ENCODE results near the gene CEBPZ.

Gene CEBPZ

DNA sequence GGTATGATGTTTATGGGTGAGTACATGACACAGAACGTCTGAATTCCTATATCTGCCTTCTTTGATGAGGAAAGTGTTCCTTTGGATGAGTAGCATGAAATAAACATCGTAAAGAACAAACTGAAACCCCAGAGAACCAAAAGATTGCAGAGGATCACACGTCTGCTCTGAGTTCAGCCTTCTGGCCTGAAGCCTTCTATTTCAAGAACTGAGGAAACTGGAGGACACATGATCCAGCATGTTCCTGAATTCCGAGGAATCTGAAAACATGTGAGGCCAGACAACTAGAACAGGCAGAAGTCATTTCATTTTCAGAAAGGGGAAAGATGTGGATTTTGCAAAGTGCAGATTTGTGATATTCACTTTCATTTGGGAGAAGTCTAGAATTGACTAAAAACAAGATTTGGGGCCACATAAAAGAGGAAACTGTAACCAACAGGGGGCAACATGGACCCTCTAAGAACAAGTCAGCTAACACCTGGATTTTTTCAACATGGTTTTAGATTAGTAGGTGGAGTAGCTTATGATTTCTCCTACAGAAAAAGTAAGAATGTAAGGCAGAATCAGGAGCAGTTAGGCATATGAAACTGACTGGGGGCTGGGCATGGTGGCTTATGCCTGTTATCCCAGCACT lies 51.3 kb downstream of the CEBPZ start:
- no peak for TF ChIP-seq TOX (CRISPR knock-in tag; IDR thresholded peaks at IDR 0.05; ENCODE audit: borderline replicate concordance)
- TF ChIP-seq PPARA (CRISPR knock-in tag; IDR thresholded peaks at IDR 0.05; ENCODE audit: borderline replicate concordance), result no peak
- no peak for TF ChIP-seq RARB (CRISPR knock-in tag; IDR thresholded peaks at IDR 0.05)
- no peak for TF ChIP-seq ZFP30 (CRISPR knock-in tag; IDR thresholded peaks at IDR 0.05)
- TF ChIP-seq OSR1 (CRISPR knock-in tag; IDR thresholded peaks at IDR 0.05), result no peak
- no peak for TF ChIP-seq ZNF70 (CRISPR knock-in tag; IDR thresholded peaks at IDR 0.05)
- TF ChIP-seq, protein P1, sequence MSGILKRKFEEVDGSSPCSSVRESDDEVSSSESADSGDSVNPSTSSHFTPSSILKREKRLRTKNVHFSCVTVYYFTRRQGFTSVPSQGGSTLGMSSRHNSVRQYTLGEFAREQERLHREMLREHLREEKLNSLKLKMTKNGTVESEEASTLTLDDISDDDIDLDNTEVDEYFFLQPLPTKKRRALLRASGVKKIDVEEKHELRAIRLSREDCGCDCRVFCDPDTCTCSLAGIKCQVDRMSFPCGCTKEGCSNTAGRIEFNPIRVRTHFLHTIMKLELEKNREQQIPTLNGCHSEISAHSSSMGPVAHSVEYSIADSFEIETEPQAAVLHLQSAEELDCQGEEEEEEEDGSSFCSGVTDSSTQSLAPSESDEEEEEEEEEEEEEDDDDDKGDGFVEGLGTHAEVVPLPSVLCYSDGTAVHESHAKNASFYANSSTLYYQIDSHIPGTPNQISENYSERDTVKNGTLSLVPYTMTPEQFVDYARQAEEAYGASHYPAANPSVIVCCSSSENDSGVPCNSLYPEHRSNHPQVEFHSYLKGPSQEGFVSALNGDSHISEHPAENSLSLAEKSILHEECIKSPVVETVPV (CRISPR knock-in tag; IDR thresholded peaks at IDR 0.05), result no peak
- TF ChIP-seq TCF4 (CRISPR knock-in tag; IDR thresholded peaks at IDR 0.05; ENCODE audit: borderline replicate concordance), result no peak
- TF ChIP-seq, protein P2, sequence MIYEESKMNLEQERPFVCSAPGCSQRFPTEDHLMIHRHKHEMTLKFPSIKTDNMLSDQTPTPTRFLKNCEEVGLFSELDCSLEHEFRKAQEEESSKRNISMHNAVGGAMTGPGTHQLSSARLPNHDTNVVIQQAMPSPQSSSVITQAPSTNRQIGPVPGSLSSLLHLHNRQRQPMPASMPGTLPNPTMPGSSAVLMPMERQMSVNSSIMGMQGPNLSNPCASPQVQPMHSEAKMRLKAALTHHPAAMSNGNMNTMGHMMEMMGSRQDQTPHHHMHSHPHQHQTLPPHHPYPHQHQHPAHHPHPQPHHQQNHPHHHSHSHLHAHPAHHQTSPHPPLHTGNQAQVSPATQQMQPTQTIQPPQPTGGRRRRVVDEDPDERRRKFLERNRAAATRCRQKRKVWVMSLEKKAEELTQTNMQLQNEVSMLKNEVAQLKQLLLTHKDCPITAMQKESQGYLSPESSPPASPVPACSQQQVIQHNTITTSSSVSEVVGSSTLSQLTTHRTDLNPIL (CRISPR knock-in tag; IDR thresholded peaks at IDR 0.05; ENCODE audit: low read depth), result no peak
- no peak for TF ChIP-seq ZNF8 (CRISPR knock-in tag; IDR thresholded peaks at IDR 0.05)
- TF ChIP-seq ESRRG (CRISPR knock-in tag; IDR thresholded peaks at IDR 0.05), result no peak
- no peak for ATAC-seq

DNA sequence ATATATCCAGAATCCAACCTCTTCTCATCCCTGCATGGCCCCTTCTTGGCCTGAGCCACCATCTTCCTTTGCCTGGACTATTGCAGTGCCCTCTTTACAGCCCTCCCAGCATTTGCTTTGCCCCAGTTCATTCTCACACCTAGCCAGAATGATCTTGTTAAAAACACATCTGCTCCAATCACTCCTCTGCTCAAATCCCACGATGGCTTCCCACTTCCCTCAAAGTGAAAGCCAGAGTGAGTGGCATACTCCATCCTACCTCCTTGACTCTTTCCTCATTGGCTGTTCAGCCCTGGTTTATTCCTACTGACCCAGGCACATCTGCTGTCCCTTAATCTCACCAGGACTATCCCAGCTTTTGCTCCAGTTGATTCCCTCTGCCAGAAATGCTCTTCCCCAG lies 57.7 kb downstream of the CEBPZ start:
- no peak for TF ChIP-seq ARNTL (CRISPR knock-in tag; IDR thresholded peaks at IDR 0.05; ENCODE audit: borderline replicate concordance, low read depth)
- no peak for TF ChIP-seq ZFP30 (CRISPR knock-in tag; IDR thresholded peaks at IDR 0.05)
- TF ChIP-seq GLIS3 (CRISPR knock-in tag; IDR thresholded peaks at IDR 0.05), result no peak
- TF ChIP-seq OSR1 (CRISPR knock-in tag; IDR thresholded peaks at IDR 0.05), result no peak
- TF ChIP-seq, protein P3, sequence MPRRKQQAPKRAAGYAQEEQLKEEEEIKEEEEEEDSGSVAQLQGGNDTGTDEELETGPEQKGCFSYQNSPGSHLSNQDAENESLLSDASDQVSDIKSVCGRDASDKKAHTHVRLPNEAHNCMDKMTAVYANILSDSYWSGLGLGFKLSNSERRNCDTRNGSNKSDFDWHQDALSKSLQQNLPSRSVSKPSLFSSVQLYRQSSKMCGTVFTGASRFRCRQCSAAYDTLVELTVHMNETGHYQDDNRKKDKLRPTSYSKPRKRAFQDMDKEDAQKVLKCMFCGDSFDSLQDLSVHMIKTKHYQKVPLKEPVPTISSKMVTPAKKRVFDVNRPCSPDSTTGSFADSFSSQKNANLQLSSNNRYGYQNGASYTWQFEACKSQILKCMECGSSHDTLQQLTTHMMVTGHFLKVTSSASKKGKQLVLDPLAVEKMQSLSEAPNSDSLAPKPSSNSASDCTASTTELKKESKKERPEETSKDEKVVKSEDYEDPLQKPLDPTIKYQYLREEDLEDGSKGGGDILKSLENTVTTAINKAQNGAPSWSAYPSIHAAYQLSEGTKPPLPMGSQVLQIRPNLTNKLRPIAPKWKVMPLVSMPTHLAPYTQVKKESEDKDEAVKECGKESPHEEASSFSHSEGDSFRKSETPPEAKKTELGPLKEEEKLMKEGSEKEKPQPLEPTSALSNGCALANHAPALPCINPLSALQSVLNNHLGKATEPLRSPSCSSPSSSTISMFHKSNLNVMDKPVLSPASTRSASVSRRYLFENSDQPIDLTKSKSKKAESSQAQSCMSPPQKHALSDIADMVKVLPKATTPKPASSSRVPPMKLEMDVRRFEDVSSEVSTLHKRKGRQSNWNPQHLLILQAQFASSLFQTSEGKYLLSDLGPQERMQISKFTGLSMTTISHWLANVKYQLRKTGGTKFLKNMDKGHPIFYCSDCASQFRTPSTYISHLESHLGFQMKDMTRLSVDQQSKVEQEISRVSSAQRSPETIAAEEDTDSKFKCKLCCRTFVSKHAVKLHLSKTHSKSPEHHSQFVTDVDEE (CRISPR knock-in tag; IDR thresholded peaks at IDR 0.05), result no peak
- ATAC-seq, result no peak

DNA sequence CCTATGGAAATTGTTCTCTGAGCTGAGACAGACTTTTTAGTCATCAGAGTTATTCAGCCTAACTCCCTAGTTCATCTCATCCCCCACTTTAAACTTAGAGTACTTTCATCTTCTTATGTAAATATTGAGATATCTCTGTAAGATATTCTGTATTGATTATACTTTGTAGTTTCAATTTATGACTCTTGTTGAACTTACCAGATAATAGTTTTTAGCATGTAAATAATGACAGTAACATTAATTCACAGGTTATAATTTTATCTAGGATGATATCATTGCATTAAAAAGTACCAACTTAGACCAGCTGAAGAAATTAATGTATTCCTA lies 59.8 kb downstream of the CEBPZ start:
- TF ChIP-seq ARNTL (CRISPR knock-in tag; IDR thresholded peaks at IDR 0.05; ENCODE audit: borderline replicate concordance, low read depth) (no peak), ESRRG (CRISPR knock-in tag; IDR thresholded peaks at IDR 0.05) (no peak), PPARA (CRISPR knock-in tag; IDR thresholded peaks at IDR 0.05; ENCODE audit: borderline replicate concordance) (no peak), ZFP3 (CRISPR knock-in tag; IDR thresholded peaks at IDR 0.05) (no peak), CSDC2 (CRISPR knock-in tag; IDR thresholded peaks at IDR 0.05) (no peak), TCF4 (CRISPR knock-in tag; IDR thresholded peaks at IDR 0.05; ENCODE audit: borderline replicate concordance) (no peak), ZNF70 (CRISPR knock-in tag; IDR thresholded peaks at IDR 0.05) (no peak), RARB (CRISPR knock-in tag; IDR thresholded peaks at IDR 0.05) (no peak), TOX (CRISPR knock-in tag; IDR thresholded peaks at IDR 0.05; ENCODE audit: borderline replicate concordance) (no peak), SNAI2 (CRISPR knock-in tag; IDR thresholded peaks at IDR 0.05) (no peak), ZNF8 (CRISPR knock-in tag; IDR thresholded peaks at IDR 0.05) (no peak)
- TF ChIP-seq, protein P4, sequence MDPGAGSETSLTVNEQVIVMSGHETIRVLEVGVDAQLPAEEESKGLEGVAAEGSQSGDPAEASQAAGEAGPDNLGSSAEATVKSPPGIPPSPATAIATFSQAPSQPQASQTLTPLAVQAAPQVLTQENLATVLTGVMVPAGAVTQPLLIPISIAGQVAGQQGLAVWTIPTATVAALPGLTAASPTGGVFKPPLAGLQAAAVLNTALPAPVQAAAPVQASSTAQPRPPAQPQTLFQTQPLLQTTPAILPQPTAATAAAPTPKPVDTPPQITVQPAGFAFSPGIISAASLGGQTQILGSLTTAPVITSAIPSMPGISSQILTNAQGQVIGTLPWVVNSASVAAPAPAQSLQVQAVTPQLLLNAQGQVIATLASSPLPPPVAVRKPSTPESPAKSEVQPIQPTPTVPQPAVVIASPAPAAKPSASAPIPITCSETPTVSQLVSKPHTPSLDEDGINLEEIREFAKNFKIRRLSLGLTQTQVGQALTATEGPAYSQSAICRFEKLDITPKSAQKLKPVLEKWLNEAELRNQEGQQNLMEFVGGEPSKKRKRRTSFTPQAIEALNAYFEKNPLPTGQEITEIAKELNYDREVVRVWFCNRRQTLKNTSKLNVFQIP (CRISPR knock-in tag; IDR thresholded peaks at IDR 0.05; ENCODE audit: borderline replicate concordance, low read depth), result no peak
- TF ChIP-seq, protein P1 (CRISPR knock-in tag; IDR thresholded peaks at IDR 0.05), result no peak
- TF ChIP-seq, protein P2 (CRISPR knock-in tag; IDR thresholded peaks at IDR 0.05; ENCODE audit: low read depth), result no peak
- TF ChIP-seq, protein P3 (CRISPR knock-in tag; IDR thresholded peaks at IDR 0.05), result no peak
- no peak for ATAC-seq

Data from SK-N-SH treated with all-trans-retinoic acid at 6 μM for 48 hours (cell line).